Endothelial cell of umbilical vein (primary cell): ENCODE results near the gene TPD52L2.

Experiments
- EZH2 ChIP-seq: IDR thresholded peaks from 2 replicates; pipeline ENCODE4 v1.6.1; 2012; ENCODE audit warnings: borderline replicate concordance, low read depth, mild to moderate bottlenecking, moderate library complexity, low read length, inconsistent platforms; ENCODE audit not compliant: severe bottlenecking
- POLR2A ChIP-seq: IDR thresholded peaks from 2 replicates; pipeline ENCODE4 v1.6.1; 2012; ENCODE audit warnings: low read depth, mild to moderate bottlenecking, control low read depth, low read length
- TF ChIP-seq, protein P1 (sequence below), 2 donors: IDR thresholded peaks; 1 replicate in 1 of 2; 2 replicates in 1 of 2; pipeline ENCODE4 v1.5.1; 2011; ENCODE audit warnings: low read length in 2 of 2, mild to moderate bottlenecking in 2 of 2, moderate library complexity in 2 of 2, control low read depth in 1 of 2, inconsistent platforms in 1 of 2, low read depth in 1 of 2; ENCODE audit not compliant: insufficient read depth in 1 of 2; ENCODE audit errors: extremely low read depth in 1 of 2

DNA sequence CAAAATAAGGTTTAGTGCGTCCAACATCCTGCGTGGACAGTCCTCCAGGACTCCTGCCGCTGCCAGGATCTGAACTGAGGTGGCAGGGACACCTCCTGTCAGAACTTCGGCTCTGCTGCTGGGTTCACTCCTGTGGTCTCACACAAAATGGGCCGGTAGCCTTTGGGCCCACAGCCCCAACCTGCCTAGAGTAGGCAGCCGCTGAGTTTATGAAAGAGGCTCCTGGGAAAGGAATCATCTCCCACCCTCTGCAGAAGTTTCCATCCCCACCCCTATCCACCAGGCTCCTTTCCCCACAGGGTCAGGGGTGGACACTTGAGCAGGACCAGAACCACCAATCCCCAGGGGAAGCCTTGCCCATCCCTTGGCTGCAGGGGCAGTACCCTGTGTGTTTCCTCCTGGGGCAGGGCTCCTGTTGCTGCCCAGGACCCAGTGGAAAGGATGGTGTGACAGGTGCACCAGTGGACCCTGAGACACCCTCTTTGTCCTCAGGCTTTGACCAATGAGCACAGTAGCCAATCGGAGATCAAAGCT lies 5.8 kb upstream of the TPD52L2 start:
- TF ChIP-seq POLR2A (no peak), EZH2 (no peak)
- TF ChIP-seq, protein P1, sequence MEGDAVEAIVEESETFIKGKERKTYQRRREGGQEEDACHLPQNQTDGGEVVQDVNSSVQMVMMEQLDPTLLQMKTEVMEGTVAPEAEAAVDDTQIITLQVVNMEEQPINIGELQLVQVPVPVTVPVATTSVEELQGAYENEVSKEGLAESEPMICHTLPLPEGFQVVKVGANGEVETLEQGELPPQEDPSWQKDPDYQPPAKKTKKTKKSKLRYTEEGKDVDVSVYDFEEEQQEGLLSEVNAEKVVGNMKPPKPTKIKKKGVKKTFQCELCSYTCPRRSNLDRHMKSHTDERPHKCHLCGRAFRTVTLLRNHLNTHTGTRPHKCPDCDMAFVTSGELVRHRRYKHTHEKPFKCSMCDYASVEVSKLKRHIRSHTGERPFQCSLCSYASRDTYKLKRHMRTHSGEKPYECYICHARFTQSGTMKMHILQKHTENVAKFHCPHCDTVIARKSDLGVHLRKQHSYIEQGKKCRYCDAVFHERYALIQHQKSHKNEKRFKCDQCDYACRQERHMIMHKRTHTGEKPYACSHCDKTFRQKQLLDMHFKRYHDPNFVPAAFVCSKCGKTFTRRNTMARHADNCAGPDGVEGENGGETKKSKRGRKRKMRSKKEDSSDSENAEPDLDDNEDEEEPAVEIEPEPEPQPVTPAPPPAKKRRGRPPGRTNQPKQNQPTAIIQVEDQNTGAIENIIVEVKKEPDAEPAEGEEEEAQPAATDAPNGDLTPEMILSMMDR (IDR thresholded peaks at IDR 0.05; ENCODE audit: extremely low read depth in 1 of 2, insufficient read depth in 1 of 2, low read depth in 1 of 2, low read length in 2 of 2) = no peak
